ENCODE measurements around the gene SH3PXD2A.

GRCh38 chr10:103784723-103785418, 70.5 kb downstream of the SH3PXD2A start:
- TF ChIP-seq CTCF (IDR thresholded peaks at IDR 0.05) (no peak), POLR2A (IDR thresholded peaks at IDR 0.05) (no peak)

Measured in adrenal gland (tissue), 5 donors.